Smooth muscle cell (in vitro differentiated cells): ENCODE results near the gene RASA1. TPM values are rescaled to one million over a fixed set of nuclear protein-coding genes. Genes with fewer than 3 reads are reported as not detected.
A peak's percentile ranks its signal among the peaks of the same experiment; 100 is the strongest.
"Not testable (repeated sequence)": the region's sequence is repeated elsewhere in the genome, so short reads cannot be mapped to it uniquely, and the experiment has no call there.

Experiments
- DNase-seq: peaks from one replicate; lab custom pipeline; 2025; ENCODE audit not compliant: unreplicated experiment; lab: John Stamatoyannopoulos, UW
- H2AFZ ChIP-seq: fragments of 200-600 bp; sonication (generic); 2 replicates; pipeline ENCODE4 v1.6.0; 2016; ENCODE audit warnings: antibody characterized with exemption, low read depth, mild to moderate bottlenecking
- H3F3A ChIP-seq: fragments of 200-600 bp; sonication (generic); 2 replicates; pipeline ENCODE4 v1.6.0; 2017; ENCODE audit warnings: antibody characterized with exemption, low read depth
- H3K27ac ChIP-seq: fragments of 200-600 bp; sonication (generic); 2 replicates; pipeline ENCODE4 v1.5.1; 2016; ENCODE audit warnings: low read depth, mild to moderate bottlenecking
- H3K27me3 ChIP-seq: fragments of 200-600 bp; sonication (generic); 2 replicates; pipeline ENCODE4 v1.6.1; 2016; ENCODE audit warnings: low read depth, mild to moderate bottlenecking
- H3K36me3 ChIP-seq: fragments of 200-600 bp; sonication (generic); 2 replicates; pipeline ENCODE4 v1.5.1; 2016; ENCODE audit warnings: low read depth
- H3K4me1 ChIP-seq: fragments of 200-600 bp; sonication (generic); 2 replicates; pipeline ENCODE4 v1.5.1; 2016; ENCODE audit warnings: low read depth
- H3K4me2 ChIP-seq: fragments of 200-600 bp; sonication (generic); 2 replicates; pipeline ENCODE4 v1.6.0; 2016; ENCODE audit warnings: mild to moderate bottlenecking
- H3K4me3 ChIP-seq: fragments of 200-600 bp; sonication (generic); 2 replicates; pipeline ENCODE4 v1.5.1; 2016; ENCODE audit warnings: mild to moderate bottlenecking
- H3K79me2 ChIP-seq: fragments of 200-600 bp; sonication (generic); 2 replicates; pipeline ENCODE4 v1.6.0; 2016; ENCODE audit warnings: low read depth, mild to moderate bottlenecking
- H3K9ac ChIP-seq: fragments of 200-600 bp; sonication (generic); 2 replicates; pipeline ENCODE4 v1.6.0; 2016; ENCODE audit warnings: low read depth
- H3K9me3 ChIP-seq: fragments of 200-600 bp; sonication (generic); replicated peaks from 2 replicates; pipeline ENCODE4 v1.5.1; 2016; ENCODE audit warnings: low read depth
- H4K20me1 ChIP-seq: fragments of 200-600 bp; sonication (generic); 2 replicates; pipeline ENCODE4 v1.6.0; 2016; ENCODE audit warnings: low read depth
- CTCF ChIP-seq: fragments of 200-600 bp; sonication (generic); IDR thresholded peaks from 2 replicates; pipeline ENCODE4 v1.5.1; 2017; ENCODE audit warnings: borderline replicate concordance, mild to moderate bottlenecking, antibody characterized with exemption; ENCODE audit not compliant: insufficient read depth, poor library complexity, severe bottlenecking
- WGBS: methylation state at CpG from one replicate; pipeline ENCODE4 v1.1.7; 2016; ENCODE audit warnings: low lambda C conversion rate; 5-methylcytosine and 5-hydroxymethylcytosine counted together
- polyA plus RNA-seq: library from polyadenylated mRNA; unstranded; fragments of >200 nt; fragmentation: Nextera tagmentation; extraction: Ambion mirVana; gene quantifications from 2 replicates; pipeline ENCODE4 v1.2.1, GENCODE V29; 2016
- total RNA-seq: library from RNA; depleted of rRNA; stranded (reverse); fragments of >200 nt; gene quantifications from 2 replicates; pipeline ENCODE4 v1.2.3, GENCODE V29; 2014

Gene RASA1
- total and polyA plus RNA-seq, 2 experiments from 2014 or later: 28.9 to 59.6 TPM

GRCh38 chr5:87303324-87303723 is 35.6 kb downstream of the RASA1 start:
- Histone ChIP-seq H3F3A (peaks cover 3% of the 10 kb centered on the region), H2AFZ (no peak overlapping the region), H3K4me3 (no peak overlapping the region), H3K9ac (no peak overlapping the region), H3K27ac (peak overlapping the region; percentile 7), H3K9me3 (no peaks in the 10 kb centered on the region), H3K36me3 (peaks cover 9% of the 10 kb centered on the region), H3K4me1 (peaks cover 8% of the 10 kb centered on the region), H3K4me2 (no peak overlapping the region), H3K79me2 (peaks cover 90% of the 10 kb centered on the region), H4K20me1 (peaks cover 71% of the 10 kb centered on the region), H3K27me3 (no peaks in the 10 kb centered on the region)
- no peak for DNase-seq
- no peak for TF ChIP-seq CTCF
- 97% methylated on average over 2 of the region's 2 CpGs for WGBS

- not testable (repeated sequence) for H3K27me3 ChIP-seq, H3F3A ChIP-seq, H3K4me2 ChIP-seq, DNase-seq, H3K36me3 ChIP-seq, H3K9ac ChIP-seq, H3K4me3 ChIP-seq, H3K27ac ChIP-seq, H3K9me3 ChIP-seq, H2AFZ ChIP-seq
- Histone ChIP-seq H3K79me2 (peaks cover 96% of the 10 kb centered on the region), H3K4me1 (peaks cover 15% of the 10 kb centered on the region), H4K20me1 (peaks cover 69% of the 10 kb centered on the region)
- WGBS: 92% methylated on average over 2 of the region's 2 CpGs
Measured at GRCh38 chr5:87306090-87306489, 38.4 kb downstream of the RASA1 start.

GRCh38 chr5:87307796-87308423 is 40.2 kb downstream of the RASA1 start:
- 62% methylated on average over 5 of the region's 5 CpGs for WGBS
- Histone ChIP-seq H3K4me2 (peak overlapping the region; percentile 71), H3F3A (peaks cover 3% of the 10 kb centered on the region), H3K36me3 (peaks cover 9% of the 10 kb centered on the region), H3K4me1 (peaks cover 15% of the 10 kb centered on the region), H3K9me3 (no peaks in the 10 kb centered on the region), H2AFZ (no peak overlapping the region), H3K4me3 (no peak overlapping the region), H3K79me2 (peaks cover 95% of the 10 kb centered on the region), H3K27ac (peak overlapping the region; percentile 48), H4K20me1 (peaks cover 67% of the 10 kb centered on the region), H3K9ac (no peak overlapping the region), H3K27me3 (no peaks in the 10 kb centered on the region)
- no peak for DNase-seq
- no peak for TF ChIP-seq CTCF

GRCh38 chr5:87311405-87312279 is 44.0 kb downstream of the RASA1 start:
- H3K4me1 ChIP-seq: peaks cover 15% of the 10 kb centered on the region
- no peaks in the 10 kb centered on the region for H3K36me3 ChIP-seq
- H3K4me3 ChIP-seq: no peak overlapping the region
- H3K27me3 ChIP-seq: no peaks in the 10 kb centered on the region
- no peaks in the 10 kb centered on the region for H3K9me3 ChIP-seq
- peaks cover 94% of the 10 kb centered on the region for H3K79me2 ChIP-seq
- H3K27ac ChIP-seq: no peak overlapping the region
- DNase-seq: no peak
- WGBS: 87% methylated on average over 5 of the region's 5 CpGs
- H4K20me1 ChIP-seq: peaks cover 93% of the 10 kb centered on the region
- H3F3A ChIP-seq: peaks cover 3% of the 10 kb centered on the region
- no peak overlapping the region for H3K9ac ChIP-seq
- no peak overlapping the region for H2AFZ ChIP-seq
- no peak overlapping the region for H3K4me2 ChIP-seq
- no peak for TF ChIP-seq CTCF
